OCI-LY1 (cell line): ENCODE measurements around the gene CCAR1.

ENCODE experiments used
- H2AFZ ChIP-seq: fragments of 200-600 bp; sonication (generic), shearing (Covaris generic); 2 replicates; pipeline ENCODE4 v1.6.0; 2014; ENCODE audit warnings: antibody characterized with exemption, mild to moderate bottlenecking, low read length
- H3F3A ChIP-seq: fragments of 200-600 bp; sonication (generic), shearing (Covaris generic); 2 replicates; pipeline ENCODE4 v1.6.0; 2014; ENCODE audit warnings: mild to moderate bottlenecking, antibody characterized with exemption, low read length, moderate library complexity; ENCODE audit not compliant: insufficient read depth
- H3K27ac ChIP-seq: fragments of 200-600 bp; sonication (generic); 2 replicates; pipeline ENCODE4 v1.5.1; 2014; ENCODE audit warnings: low read length, mixed run types, mild to moderate bottlenecking, low read depth; ENCODE audit not compliant: poor library complexity, severe bottlenecking
- H3K27me3 ChIP-seq: fragments of 200-600 bp; sonication (generic); 2 replicates; pipeline ENCODE4 v1.6.0; 2014; ENCODE audit warnings: antibody characterized with exemption, mild to moderate bottlenecking, low read length, moderate library complexity; ENCODE audit not compliant: insufficient read depth
- H3K36me3 ChIP-seq: fragments of 200-600 bp; sonication (generic); 2 replicates; pipeline ENCODE4 v1.6.1; 2014; ENCODE audit warnings: mild to moderate bottlenecking, antibody characterized with exemption, low read length, moderate library complexity, mixed read lengths; ENCODE audit not compliant: insufficient read depth
- H3K4me1 ChIP-seq: fragments of 200-600 bp; sonication (generic); 2 replicates; pipeline ENCODE4 v1.5.1; 2014; ENCODE audit warnings: mild to moderate bottlenecking, low read length, moderate library complexity; ENCODE audit not compliant: insufficient read depth, severe bottlenecking
- H3K4me2 ChIP-seq: fragments of 200-600 bp; sonication (generic), shearing (Covaris generic); 2 replicates; pipeline ENCODE4 v1.6.1; 2014; ENCODE audit warnings: low read length
- H3K4me3 ChIP-seq: fragments of 200-600 bp; sonication (generic); 2 replicates; pipeline ENCODE4 v1.5.1; 2014; ENCODE audit warnings: low read length, low read depth, mild to moderate bottlenecking, mixed read lengths; ENCODE audit not compliant: poor library complexity, severe bottlenecking
- H3K79me2 ChIP-seq: fragments of 200-600 bp; shearing (Covaris generic); 2 replicates; pipeline ENCODE4 v1.6.1; 2016; ENCODE audit warnings: mixed run types, low read length, mixed read lengths; ENCODE audit not compliant: insufficient read depth
- H3K9ac ChIP-seq: fragments of 200-600 bp; sonication (generic), shearing (Covaris generic); 2 replicates; pipeline ENCODE4 v1.6.1; 2014; ENCODE audit warnings: mild to moderate bottlenecking, low read length, mixed read lengths
- H3K9me2 ChIP-seq: fragments of 200-600 bp; sonication (generic), shearing (Covaris generic); 2 replicates; pipeline ENCODE4 v1.6.1; 2014; ENCODE audit warnings: low read depth, mild to moderate bottlenecking, low read length, mixed read lengths
- H3K9me3 ChIP-seq: fragments of 200-600 bp; shearing (Covaris generic); 2 replicates; pipeline ENCODE4 v1.6.1; 2014; ENCODE audit warnings: low read length, mixed read lengths
- H4K20me1 ChIP-seq: fragments of 200-600 bp; sonication (generic), shearing (Covaris generic); 2 replicates; pipeline ENCODE4 v1.6.0; 2016; ENCODE audit warnings: mild to moderate bottlenecking, low read length; ENCODE audit not compliant: insufficient read depth
- EZH2 ChIP-seq: fragments of 200-600 bp; sonication (generic), shearing (Covaris generic); IDR thresholded peaks from 2 replicates; pipeline ENCODE4 v1.8.0; 2017; ENCODE audit warnings: borderline replicate concordance, mixed run types, mild to moderate bottlenecking, antibody characterized with exemption, low read length, moderate library complexity, mixed read lengths
- TF ChIP-seq, protein P1 (sequence below): fragments of 200-600 bp; sonication (generic), shearing (Covaris generic); IDR thresholded peaks from 2 replicates; pipeline ENCODE4 v1.5.1; 2017; ENCODE audit warnings: mild to moderate bottlenecking, antibody characterized with exemption, low read length, moderate library complexity, mixed read lengths

Gene CCAR1

DNA sequence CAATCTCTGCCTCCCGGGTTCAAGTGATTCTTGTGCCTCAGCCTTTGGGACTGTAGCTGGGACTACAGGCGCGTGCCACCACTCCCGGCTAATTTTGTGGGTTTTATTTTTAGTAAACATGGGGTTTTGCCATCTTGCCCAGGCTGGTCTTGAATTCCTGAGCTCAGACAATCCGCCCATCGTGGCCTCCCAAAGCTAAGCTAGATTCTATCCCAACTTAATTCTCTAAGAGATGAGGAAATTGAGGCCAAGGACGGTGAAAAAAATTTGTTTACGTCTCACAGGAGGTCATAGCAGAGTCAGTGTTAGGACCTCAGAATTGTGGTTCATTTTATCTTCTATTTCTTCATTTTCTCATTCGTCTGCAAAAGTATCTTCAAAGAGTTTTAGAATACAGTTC, 6.1 kb downstream of the CCAR1 start:
- Histone ChIP-seq H4K20me1 (no peaks in the 10 kb centered on the region), H3K4me2 (no peak overlapping the region), H3K27me3 (no peaks in the 10 kb centered on the region), H3K9me2 (no peaks in the 10 kb centered on the region), H3K9me3 (no peaks in the 10 kb centered on the region), H3K9ac (no peak overlapping the region), H3F3A (no peaks in the 10 kb centered on the region), H3K4me1 (peaks cover 7% of the 10 kb centered on the region), H2AFZ (no peak overlapping the region), H3K79me2 (peaks cover 10% of the 10 kb centered on the region), H3K36me3 (peaks cover 90% of the 10 kb centered on the region), H3K27ac (no peak overlapping the region), H3K4me3 (no peak overlapping the region)
- TF ChIP-seq, protein P1, sequence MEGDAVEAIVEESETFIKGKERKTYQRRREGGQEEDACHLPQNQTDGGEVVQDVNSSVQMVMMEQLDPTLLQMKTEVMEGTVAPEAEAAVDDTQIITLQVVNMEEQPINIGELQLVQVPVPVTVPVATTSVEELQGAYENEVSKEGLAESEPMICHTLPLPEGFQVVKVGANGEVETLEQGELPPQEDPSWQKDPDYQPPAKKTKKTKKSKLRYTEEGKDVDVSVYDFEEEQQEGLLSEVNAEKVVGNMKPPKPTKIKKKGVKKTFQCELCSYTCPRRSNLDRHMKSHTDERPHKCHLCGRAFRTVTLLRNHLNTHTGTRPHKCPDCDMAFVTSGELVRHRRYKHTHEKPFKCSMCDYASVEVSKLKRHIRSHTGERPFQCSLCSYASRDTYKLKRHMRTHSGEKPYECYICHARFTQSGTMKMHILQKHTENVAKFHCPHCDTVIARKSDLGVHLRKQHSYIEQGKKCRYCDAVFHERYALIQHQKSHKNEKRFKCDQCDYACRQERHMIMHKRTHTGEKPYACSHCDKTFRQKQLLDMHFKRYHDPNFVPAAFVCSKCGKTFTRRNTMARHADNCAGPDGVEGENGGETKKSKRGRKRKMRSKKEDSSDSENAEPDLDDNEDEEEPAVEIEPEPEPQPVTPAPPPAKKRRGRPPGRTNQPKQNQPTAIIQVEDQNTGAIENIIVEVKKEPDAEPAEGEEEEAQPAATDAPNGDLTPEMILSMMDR: no peak
- no peak for TF ChIP-seq EZH2

GRCh38 chr10:68732651-68733050, 11.6 kb downstream of the CCAR1 start:
- Histone ChIP-seq H3K9ac (no peak overlapping the region), H2AFZ (no peak overlapping the region), H3K9me2 (no peaks in the 10 kb centered on the region), H3K4me1 (no peaks in the 10 kb centered on the region), H3K79me2 (peaks cover 17% of the 10 kb centered on the region), H3K4me3 (no peak overlapping the region), H3K27me3 (no peaks in the 10 kb centered on the region), H3K36me3 (peaks cover 90% of the 10 kb centered on the region), H4K20me1 (no peaks in the 10 kb centered on the region), H3F3A (no peaks in the 10 kb centered on the region), H3K9me3 (no peaks in the 10 kb centered on the region), H3K27ac (no peak overlapping the region), H3K4me2 (no peak overlapping the region)
- no peak for TF ChIP-seq EZH2
- TF ChIP-seq, protein P1: no peak

- no peaks in the 10 kb centered on the region for H3K9me3 ChIP-seq
- no peaks in the 10 kb centered on the region for H3F3A ChIP-seq
- no peak for TF ChIP-seq EZH2
- TF ChIP-seq, protein P1: no peak
- H2AFZ ChIP-seq: no peak overlapping the region
- H3K9me2 ChIP-seq: no peaks in the 10 kb centered on the region
- H3K79me2 ChIP-seq: peaks cover 17% of the 10 kb centered on the region; the same call in 1 of the 2 replicates
- no peaks in the 10 kb centered on the region for H4K20me1 ChIP-seq
- H3K27ac ChIP-seq: no peak overlapping the region
- no peak overlapping the region for H3K9ac ChIP-seq
- no peaks in the 10 kb centered on the region for H3K27me3 ChIP-seq
- H3K4me2 ChIP-seq: no peak overlapping the region
- H3K4me1 ChIP-seq: no peaks in the 10 kb centered on the region
- H3K36me3 ChIP-seq: peaks cover 91% of the 10 kb centered on the region
- no peak overlapping the region for H3K4me3 ChIP-seq
These were observed 13.3 kb downstream of the CCAR1 start for GRCh38 chr10:68734349-68734748.
